NCI-H345 treated with DMSO at 0.1 percent for 48 hours (cell line): ENCODE results near the gene MSL3B.

Experiments
- DNase-seq: peaks from one replicate; lab custom pipeline; 2025; ENCODE audit not compliant: unreplicated experiment; lab: John Stamatoyannopoulos, UW

MSL3B gene

DNA sequence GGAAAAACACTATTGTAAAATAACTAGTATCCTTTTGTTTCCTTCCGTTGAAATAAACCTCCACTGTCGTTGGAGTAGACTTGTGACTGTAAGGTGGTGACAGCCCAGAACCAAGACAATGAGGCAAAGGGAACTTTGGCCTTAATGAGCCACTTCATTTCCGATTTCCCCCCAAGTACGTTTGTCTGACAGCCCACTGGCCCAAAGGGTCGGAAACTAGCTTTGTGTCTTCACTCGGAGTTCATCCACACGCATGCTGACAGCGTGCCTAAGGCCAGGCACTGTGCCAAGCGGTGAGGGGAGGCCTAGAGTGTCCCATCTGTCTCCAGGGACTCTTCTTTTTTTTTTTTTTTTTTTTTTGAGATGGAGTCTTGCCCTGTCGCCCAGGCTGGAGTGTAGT, 34.8 kb downstream of the MSL3B start:
- DNase-seq, result peak; percentile 26

DNA sequence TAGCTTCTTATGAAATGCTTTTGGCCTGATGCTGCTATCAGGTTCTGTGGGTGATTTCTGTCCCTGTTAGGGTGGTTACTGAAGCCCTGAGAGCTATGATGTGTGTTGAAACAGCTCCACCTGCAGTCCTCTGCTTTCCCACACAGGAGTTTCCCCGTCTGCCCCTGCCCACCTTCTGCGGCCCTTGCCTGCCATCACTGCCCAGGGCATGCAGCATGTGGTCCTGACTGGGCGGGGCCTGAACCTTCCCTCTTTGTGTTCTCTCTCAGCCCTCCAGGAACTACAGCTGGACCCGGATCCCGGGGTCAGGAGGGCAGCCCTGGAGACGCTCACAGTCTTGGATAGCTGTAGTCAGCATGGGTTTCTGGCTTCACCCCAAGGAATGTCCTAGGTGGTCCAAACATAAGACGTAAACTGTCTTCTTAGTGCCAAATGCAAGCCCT, 35.3 kb downstream of the MSL3B start:
- peak; percentile 14 for DNase-seq

DNA sequence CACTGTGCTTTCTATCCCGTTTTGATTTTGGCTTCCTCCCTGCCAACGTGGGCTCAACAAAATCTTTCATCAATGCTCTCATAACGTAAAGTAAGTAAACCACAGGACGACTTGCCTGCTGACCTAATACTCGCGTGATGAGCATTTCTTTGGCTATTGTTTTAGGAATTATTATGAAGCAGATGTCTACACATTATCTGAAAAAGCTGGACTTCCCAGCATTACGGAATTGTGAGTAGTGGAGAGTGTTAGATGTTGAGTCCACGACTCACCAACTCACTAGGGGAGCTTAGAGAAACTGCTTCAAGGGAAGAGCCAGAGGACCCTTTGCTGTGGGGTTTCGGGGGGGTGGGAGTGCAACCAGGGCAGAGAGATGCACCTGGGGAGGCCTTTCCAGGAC, 35.8 kb downstream of the MSL3B start:
- no peak for DNase-seq

DNA sequence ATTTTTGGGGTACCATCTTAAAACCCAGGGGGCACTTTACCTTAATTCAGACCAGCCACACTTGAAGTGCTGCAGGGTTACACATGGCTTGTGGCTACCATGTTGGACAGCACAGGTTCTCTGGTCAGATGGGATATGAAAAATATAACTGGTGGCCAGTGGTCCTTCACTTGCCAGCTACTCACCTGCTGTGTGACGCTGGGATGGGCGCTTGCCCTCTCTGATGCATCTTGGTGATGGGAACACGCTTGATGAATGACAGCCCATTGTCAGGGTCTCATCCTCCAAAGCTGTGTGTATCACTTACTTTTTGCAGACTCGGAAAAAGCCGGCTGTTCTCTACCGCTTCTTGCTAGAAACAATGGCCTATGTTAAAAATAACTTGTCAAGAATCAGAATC, 36.3 kb downstream of the MSL3B start:
- no peak for DNase-seq

DNA sequence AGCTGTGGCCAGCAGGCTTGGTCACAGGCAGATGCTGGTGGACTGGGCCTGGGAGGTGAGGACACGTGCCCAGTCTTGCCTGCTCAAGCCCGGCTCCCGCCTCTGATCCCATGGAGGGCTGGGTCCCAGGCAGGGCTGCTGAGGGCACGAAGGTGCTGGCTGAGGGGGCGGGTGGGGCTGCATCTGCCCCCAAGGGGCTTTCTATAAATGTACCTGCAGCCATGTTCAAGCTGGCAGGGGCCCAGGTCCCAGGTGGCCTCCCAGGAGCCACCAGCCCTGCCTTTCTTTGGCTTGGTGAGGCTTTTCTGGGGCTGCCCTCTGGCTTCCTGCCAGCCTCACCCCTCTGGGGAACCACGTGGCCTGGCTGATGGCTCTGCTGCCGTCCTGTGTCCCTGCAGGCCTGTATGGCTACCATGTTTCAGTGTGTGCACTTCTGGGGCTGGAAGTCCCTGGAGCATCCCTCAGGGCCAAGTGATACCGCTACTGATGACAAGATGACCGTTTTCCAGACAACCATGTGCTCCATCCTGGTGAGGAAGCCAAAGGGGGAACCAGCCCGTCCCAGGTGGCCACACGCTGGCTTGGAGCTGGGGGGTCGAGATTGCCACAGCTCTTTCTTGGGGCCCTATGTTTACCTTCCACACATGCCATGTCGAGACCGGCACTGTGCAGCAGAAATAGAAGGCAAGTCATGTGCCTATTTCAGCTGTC, 37.0 kb downstream of the MSL3B start:
- peak; percentile 11 for DNase-seq

DNA sequence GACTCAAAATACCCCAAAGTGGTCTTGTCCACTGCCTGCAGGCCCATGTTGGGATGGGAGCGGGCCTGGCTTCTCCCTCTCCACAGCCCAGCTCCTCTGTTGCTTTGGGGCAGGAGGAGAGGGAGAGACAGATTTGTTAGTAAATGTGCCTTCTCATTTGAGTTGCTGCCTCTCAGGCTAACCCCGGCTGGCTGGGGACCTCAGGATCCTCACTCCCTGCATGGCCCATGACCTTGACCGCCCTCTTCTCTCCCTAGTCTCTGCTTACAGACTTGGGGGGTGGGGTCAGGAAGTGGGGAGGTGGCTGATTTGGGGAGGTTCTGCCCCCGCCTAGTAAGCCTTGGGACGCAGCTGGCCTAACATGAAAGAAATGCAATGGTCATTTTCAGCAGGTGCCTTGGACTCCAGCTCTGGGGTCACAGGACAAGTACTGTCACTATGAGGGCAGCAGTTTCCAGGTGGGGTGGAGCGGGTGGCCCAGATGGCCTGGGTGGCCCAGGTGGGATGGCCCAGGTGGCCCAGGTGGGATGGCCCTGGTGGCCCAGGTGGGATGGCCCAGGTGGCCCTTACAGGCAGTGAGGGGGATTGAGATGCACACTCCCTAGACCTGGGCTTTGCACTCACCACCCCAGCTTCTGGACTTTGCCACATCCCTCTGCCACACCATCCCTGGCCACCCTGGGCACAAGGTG, 37.9 kb downstream of the MSL3B start:
- DNase-seq, result no peak

DNA sequence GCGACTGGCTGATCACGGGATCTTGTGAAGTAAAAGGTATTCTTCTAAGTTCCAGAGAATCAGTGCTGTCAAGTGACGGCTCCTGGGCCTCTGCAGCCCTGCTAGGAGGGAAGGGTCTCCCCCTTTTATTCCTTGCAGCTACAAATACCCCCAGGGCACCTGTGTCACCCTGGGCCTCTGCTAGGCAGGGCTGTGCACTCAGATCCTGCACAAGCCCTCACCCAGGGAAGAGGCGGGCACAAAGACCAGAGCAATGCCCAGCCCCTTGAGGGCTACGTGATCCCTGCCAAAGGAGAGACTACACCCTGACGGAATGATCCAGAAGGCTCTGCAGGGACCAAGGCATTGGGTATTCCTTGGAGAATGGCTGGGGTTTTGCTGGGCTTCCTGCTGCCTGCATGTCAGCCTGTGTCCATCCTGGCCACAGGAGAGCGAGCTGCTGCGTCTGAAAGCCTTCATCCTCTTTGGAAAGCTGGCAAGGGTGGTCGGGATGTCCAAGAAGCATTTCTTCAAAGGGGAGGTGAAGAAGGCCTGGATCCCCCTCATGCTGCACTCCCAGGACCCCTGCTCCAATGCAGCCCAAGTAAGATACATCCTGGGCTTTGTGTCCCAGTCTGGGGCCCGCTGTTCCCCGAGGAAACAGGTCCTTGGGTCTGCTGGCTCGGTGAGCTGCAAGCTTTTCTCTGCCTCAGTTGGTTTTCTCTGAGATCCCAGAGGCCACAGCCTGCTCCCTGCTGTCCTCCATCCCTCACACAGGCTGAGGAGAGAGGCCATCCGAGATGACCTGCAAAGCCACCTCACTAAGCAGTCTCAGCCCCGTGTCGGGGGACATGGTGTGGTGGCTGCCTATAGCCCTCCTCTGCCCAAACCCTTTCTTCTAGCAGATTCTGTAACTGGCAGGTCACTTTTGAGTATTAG, 38.7 kb downstream of the MSL3B start:
- no peak for DNase-seq

DNA sequence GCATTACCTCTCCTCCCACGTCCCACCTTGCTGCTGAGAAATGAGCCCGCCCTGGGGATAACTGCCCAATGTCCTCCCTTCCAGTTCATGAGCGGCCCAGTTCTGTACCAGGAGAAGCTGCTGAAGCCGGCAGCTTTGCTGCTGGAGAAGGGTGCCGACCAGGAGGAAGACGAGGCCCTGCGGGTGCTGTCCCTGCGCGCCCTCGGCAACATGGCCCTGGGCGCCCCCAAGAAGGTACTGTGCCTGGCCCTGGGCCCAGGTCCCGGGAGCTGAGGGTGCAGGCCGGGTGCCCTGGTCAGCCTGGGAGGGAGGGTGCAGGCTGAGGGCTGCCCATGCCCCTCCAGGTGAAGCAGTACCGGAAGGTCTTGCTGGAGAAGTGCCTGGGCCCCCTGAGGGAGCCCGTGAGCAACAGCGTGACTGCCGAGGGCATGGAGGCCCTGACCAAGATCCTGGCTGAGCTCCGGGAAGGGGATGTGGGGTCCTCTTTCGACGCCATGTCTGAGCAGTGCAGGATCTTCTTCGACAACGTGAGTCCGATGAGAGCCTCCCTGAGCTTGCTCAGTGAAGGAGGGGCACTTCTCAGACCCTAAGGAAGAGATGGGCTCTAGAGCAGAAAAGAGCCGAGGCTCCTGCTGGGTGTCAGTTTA, 39.5 kb downstream of the MSL3B start:
- no peak for DNase-seq

DNA sequence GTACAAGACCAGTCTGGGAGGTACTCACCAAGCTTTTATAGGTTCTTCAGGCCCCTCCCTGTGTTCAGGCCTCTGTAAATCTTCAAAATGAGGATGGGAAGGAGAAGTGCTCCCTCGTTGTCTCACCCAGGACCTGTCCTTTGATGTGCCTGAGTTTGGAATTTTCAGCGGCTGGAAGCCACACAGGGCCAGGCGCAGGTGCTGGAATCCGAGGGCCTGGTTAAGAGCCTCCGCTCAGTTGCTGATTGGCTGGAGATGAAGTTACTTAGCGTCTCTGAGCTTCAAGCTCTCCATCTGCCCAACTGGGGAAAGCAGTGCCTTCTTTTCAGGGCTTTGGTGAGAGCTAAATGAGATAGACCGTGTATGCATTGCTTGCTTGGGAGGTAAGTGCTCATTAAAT, 43.8 kb downstream of the MSL3B start:
- DNase-seq, result no peak

DNA sequence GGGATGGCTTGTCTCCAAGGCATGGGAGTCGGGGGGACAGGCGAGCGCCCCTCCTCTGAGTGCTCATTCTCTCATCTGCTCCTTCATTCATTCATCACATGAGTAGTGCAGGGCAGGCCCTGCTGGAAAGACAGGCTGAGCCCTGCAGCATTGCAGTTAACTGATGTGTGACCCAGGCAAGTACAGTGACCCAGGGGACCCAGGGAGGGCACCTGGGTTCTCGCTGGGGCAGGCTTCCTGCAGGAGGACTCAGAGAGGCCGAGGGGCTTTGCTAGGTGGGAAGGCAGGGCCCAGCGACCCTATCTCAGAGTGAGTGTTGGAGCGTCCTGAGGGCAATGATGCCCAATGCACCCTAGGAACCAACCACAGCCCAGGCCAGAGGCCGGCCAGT, 44.5 kb downstream of the MSL3B start:
- no peak for DNase-seq

DNA sequence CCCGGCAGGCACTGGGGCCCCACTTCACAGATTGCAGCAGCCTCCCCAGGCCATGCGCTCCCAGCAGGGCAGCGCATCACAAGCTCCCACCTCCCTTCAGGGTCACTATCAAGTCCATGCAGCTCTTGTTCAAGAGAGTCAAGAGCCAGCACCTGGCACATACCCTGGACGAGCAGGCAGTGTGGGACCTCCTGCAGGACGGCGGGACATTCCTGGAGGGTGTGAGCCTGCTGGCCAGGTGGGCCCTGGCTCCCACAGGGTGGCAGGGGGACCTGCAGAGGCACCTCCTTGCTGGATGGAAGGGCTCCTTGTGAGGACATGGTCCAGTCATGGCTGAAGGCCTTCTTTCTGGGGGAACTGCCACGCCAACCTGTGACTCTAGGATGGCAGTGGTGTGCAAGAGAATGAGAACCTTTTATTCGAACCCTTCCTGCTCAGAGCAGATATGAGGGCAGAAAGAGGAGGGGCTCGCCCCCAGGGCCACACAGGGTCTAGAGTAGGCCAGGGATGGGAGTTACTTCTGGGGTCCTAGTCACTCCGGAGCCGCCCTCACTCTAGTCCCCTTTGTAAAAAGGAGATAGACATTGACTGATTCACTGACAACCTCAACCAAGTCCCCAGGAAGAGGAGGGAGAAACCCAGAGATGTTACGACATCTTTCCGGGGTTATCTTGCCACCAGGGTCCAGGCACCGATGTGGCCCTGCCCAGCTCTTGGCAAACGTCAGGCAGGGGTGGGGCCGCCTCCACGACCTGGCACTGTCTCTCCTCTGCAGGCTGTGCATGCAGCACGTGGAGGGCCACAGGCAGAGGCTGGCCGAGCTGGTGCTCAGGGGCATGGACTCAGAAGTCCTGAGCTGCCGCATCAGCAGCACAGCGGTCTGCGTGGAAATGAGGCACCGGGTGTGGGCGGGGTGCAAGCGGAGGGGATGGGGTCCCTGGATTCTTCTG, 45.1 kb downstream of the MSL3B start:
- DNase-seq, result no peak

DNA sequence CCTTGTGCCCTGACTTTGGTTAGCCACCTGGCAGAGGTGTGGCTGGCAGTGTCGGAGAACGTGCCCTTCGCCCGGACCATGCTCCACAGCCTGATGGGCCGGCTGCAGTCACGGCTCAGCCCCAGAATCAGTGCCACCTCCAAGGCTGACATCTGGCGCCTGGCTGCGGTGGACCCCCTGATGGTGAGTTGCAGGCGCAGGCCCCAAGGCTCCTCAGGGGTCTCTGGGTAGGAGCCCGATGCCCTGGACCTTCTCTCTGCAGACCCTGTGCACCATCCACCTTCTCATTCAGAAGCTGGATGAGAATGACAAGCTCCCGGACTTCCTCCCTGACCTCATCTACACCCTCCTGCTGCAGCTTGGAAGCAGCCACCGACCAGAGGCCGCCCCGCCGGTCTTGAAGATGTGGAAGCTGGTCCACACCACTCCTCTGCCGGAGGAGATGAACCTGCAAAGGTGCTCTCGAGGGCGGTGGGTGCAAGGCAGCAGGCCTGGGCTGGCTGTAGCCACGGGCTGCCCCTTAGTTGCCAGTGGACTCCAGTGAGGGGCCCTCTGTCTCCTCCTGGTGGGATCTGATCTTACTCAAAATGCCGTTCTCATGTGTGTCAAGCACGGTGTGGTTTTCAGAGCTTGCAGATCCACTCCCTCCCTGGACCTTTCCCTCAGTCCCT, 46.0 kb downstream of the MSL3B start:
- DNase-seq, result no peak

DNA sequence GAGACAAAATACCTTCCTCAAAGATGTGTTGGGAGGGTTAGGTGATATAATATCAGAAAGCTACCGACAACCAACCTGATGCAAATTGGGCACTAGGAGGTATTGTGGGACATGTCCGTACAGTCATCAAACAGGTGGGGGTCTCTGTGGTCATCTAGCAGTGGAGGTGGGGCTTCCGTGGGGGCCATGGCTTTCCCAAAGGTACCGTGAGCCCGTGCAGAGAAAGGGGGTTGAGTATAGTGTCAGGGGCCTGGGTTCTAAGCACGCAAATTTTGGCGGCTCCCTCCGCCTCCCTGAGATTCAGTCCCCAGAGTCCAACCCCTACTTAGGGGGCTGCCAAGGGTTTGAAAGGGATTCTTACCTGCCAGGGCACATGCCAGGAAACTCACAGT, 46.5 kb downstream of the MSL3B start:
- no peak for DNase-seq

DNA sequence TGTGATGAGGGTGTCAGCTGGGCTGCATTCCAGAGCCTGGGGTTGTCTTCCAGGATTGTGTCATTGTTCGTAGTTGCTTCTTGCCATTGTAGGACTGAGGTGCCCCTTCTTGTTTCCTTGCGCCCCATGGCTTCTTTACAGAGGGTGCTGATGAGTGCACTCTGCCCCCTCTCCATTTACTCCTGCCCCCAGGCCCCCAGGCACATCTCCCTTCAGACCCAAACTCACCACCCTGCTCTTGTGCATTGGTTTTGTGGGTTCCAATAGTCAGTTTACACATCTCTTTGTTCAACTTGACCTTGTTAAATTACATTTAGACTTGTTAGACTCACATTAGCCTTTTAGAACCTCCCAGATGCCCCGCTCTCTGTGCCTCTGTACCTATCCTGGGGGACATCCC, 47.0 kb downstream of the MSL3B start:
- no peak for DNase-seq

DNA sequence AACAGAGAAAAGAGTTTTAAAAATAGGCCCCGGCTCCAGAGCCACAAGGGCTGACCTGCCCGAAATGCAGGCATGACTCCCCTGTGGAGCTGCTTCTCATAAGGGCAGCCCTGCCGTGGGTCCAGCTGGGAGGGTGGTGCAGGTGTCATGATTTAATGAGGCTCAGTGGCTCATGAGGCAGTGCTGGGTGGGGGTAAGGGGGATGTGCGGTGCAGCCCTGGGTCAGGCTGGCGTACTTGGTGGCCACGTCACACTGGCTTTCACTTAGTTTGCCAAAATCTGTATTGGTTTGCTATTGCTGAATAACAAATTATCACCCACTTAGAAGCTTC, 47.4 kb downstream of the MSL3B start:
- DNase-seq, result no peak

DNA sequence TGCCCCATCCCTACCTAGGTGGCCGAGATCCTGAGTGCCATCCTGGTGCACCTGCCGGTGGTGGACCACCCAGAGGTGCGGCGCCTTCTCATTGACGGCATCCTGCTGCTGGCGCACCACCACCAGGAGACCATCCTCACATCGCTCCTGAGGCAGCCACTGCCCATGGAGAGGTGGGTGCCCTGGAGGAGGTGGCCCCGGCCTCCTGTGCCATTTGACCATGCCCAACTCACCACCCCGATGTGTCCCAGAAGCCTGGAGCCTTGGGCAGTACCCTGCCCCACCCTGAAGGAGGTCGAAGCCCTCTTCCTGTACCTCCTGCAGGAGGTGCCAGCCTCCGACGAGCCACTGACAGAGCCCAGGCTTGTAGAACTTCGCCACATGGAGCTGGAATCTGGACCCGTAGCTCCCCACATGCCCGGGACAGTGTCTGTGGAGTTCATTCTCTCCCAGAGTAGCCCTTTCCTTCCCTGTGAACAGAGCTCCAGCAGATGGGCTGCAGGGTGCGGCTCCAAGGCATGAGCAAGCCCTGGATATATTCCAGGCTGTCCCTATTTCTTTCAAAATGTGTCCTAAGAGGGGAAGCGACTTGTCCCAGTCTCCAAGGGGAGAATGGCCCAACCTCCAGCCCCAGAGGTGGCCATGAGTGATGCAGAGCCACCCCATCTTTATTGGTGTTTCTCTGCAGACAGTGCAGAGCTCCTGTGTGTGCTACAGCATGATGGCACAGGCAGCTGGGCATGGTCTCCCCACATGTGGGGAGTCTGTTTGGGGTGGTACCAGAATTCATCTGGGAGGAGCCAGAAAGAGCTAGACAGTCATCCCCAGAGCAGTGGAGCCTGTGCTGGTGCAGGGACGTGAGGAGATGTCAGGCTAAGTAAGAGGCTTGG, 48.1 kb downstream of the MSL3B start:
- no peak for DNase-seq

DNA sequence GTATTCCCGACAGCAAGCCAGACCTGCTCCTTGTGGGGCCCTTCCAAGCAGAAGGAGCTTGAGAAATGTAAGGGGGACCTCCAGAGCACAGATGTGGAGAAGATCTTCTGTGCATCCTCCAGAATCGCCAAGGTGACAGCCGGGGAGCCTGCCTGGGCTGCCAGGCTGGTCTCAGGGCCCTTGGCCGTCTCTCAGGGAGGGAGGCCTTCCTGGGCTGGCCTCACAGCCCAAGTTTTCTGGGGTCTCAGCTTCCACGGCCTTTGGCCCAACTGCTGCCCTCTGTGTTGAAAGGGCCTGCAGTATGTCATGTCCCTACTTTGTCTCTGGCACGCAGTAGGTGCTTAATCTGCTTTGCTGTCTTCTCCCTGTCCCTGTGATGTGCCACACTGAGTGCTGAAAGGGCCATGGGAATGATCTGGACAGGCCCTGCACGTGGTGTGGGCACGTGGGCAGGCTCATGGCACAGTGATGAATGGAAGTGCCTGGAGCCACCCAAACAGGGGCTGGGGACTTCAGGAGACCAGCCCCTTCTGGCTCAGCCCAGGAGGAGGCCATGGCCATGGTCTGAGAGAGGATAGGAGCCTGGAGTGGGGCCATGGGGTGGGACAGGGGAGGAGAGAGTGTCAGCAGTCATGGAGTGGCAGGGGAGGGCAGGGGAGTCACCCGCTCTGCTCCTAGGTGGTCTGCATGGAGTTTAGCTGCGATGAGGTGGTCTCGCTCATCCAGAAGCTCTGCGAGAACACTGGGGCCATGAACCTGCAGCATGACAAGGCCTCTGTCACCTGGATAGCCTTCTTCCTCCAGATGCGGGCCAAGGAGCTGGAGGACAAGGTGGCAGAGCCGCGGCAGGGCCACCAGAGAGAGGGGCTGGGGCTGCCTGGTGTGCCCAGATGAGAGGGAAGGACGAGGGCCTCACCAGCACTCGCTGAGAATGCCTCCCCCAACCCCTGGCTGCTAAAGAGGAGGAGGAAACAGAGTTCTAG, 49.3 kb downstream of the MSL3B start:
- no peak for DNase-seq
